OCI-LY3 (cell line): ENCODE data around the gene BLOC1S4.

Source experiments
- CTCF ChIP-seq: fragments of 200-600, 300-600 bp; sonication (generic); IDR thresholded peaks from 2 replicates; pipeline ENCODE4 v1.5.1; 2014; ENCODE audit warnings: antibody characterized with exemption, low read length, low read depth
- EZH2phosphoT487 ChIP-seq: fragments of 200-600 bp; shearing (Covaris generic); IDR thresholded peaks from 2 replicates; pipeline ENCODE4 v1.6.1; 2018; ENCODE audit warnings: antibody characterized with exemption, mixed run types, low read depth

- TF ChIP-seq EZH2phosphoT487 (no peak), CTCF (no peak)
These were observed 23.2 kb upstream of the BLOC1S4 start for GRCh38 chr4:6692806-6693205.
